Loucy (cell line): ENCODE measurements around the gene PTPRK.

ENCODE experiments used
- H2AFZ ChIP-seq: fragments of 200-600 bp; sonication (generic); 2 replicates; pipeline ENCODE4 v1.6.0; 2016; ENCODE audit warnings: antibody characterized with exemption, mild to moderate bottlenecking, low read length, moderate library complexity
- H3F3A ChIP-seq: fragments of 200-600 bp; 2 replicates; pipeline ENCODE4 v1.6.0; 2016; ENCODE audit warnings: antibody characterized with exemption, low read depth, mild to moderate bottlenecking
- H3K27me3 ChIP-seq: fragments of 200-600 bp; sonication (generic); 2 replicates; pipeline ENCODE4 v1.6.1; 2014; ENCODE audit warnings: low read length, mild to moderate bottlenecking; ENCODE audit not compliant: insufficient read depth, poor library complexity, severe bottlenecking
- H3K36me3 ChIP-seq: fragments of 200-600 bp; sonication (generic); 2 replicates; pipeline ENCODE4 v1.6.1; 2016; ENCODE audit warnings: low read length; ENCODE audit not compliant: insufficient read depth
- H3K4me1 ChIP-seq: fragments of 200-600 bp; sonication (generic); 2 replicates; pipeline ENCODE4 v1.5.1; 2014; ENCODE audit warnings: low read length, mild to moderate bottlenecking; ENCODE audit not compliant: insufficient read depth, poor library complexity, severe bottlenecking
- H3K4me2 ChIP-seq: fragments of 200-600 bp; sonication (generic); 2 replicates; pipeline ENCODE4 v1.6.0; 2014; ENCODE audit warnings: antibody characterized with exemption, low read length, low read depth, mild to moderate bottlenecking; ENCODE audit not compliant: poor library complexity, severe bottlenecking
- H3K4me3 ChIP-seq: fragments of 200-600 bp; sonication (generic); 2 replicates; pipeline ENCODE4 v1.5.1; 2014; ENCODE audit warnings: low read length, mild to moderate bottlenecking, mixed read lengths; ENCODE audit not compliant: poor library complexity, severe bottlenecking
- H3K79me2 ChIP-seq: fragments of 200-600 bp; sonication (generic); 2 replicates; pipeline ENCODE4 v1.6.1; 2014; ENCODE audit warnings: low read length; ENCODE audit not compliant: insufficient read depth
- H3K9ac ChIP-seq: fragments of 200-600 bp; sonication (generic); 2 replicates; pipeline ENCODE4 v1.6.0; 2014; ENCODE audit warnings: mild to moderate bottlenecking, low read depth, low read length, moderate library complexity; ENCODE audit not compliant: poor library complexity, severe bottlenecking
- H3K9me2 ChIP-seq: fragments of 200-600 bp; sonication (generic); replicated peaks from 2 replicates; pipeline ENCODE4 v1.6.1; 2016; ENCODE audit warnings: low read depth, low read length, mixed read lengths
- H3K9me3 ChIP-seq: fragments of 200-600 bp; sonication (generic); 2 replicates; pipeline ENCODE4 v1.6.1; 2014; ENCODE audit warnings: mild to moderate bottlenecking, antibody characterized with exemption, low read length, low read depth; ENCODE audit not compliant: insufficient read depth
- H4K20me1 ChIP-seq: fragments of 200-600 bp; sonication (generic); 2 replicates; pipeline ENCODE4 v1.6.0; 2014; ENCODE audit warnings: antibody characterized with exemption, low read length, mild to moderate bottlenecking; ENCODE audit not compliant: insufficient read depth, poor library complexity, severe bottlenecking
- EZH2phosphoT487 ChIP-seq: fragments of 200-600 bp; IDR thresholded peaks from 2 replicates; pipeline ENCODE4 v1.6.1; 2018; ENCODE audit warnings: antibody characterized with exemption, mild to moderate bottlenecking, moderate library complexity, borderline replicate concordance
- TF ChIP-seq, protein P1 (sequence below): fragments of 200-600 bp; sonication (generic); conservative IDR thresholded peaks from 2 replicates; pipeline ENCODE4 v1.5.1; 2014; ENCODE audit warnings: mild to moderate bottlenecking, antibody characterized with exemption, low read length

Gene PTPRK

DNA sequence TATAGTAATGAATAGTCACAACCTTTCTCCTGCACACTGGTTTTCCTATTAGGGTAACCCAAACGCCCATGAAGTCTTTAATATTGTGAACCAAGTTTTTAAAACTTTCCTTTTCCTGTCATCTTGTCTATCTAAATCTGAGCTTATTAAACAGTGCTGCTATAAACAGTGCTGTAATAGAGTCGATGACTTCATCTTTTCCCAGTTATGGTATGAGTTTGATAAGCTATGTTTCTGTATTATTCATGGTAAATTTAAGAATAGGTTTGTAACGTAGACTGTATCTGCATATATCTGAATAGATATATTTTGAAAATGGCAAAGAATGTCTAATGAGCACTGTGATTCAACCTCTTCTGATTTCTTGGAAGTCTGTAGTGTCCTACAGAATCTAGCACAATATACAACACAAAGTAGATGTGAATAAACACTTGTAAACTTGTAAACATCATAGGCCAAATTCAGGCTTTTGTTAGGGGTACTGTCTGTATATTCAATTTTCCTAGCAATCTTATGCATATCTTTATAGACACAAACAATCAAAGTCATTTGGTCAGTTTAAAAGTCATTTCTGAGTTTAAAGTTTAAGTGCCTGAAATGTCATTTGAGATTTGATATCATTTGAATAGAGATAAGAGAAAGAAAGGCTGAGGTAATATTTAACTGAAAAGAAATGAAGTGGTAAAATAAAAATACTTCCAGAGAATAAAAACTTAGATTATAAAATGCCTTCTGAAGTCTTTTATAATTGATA, 155.5 kb downstream of the PTPRK start:
- no peak for TF ChIP-seq EZH2phosphoT487
- TF ChIP-seq, protein P1, sequence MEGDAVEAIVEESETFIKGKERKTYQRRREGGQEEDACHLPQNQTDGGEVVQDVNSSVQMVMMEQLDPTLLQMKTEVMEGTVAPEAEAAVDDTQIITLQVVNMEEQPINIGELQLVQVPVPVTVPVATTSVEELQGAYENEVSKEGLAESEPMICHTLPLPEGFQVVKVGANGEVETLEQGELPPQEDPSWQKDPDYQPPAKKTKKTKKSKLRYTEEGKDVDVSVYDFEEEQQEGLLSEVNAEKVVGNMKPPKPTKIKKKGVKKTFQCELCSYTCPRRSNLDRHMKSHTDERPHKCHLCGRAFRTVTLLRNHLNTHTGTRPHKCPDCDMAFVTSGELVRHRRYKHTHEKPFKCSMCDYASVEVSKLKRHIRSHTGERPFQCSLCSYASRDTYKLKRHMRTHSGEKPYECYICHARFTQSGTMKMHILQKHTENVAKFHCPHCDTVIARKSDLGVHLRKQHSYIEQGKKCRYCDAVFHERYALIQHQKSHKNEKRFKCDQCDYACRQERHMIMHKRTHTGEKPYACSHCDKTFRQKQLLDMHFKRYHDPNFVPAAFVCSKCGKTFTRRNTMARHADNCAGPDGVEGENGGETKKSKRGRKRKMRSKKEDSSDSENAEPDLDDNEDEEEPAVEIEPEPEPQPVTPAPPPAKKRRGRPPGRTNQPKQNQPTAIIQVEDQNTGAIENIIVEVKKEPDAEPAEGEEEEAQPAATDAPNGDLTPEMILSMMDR: no peak
- H3K4me1 ChIP-seq: no peaks in the 10 kb centered on the region

DNA sequence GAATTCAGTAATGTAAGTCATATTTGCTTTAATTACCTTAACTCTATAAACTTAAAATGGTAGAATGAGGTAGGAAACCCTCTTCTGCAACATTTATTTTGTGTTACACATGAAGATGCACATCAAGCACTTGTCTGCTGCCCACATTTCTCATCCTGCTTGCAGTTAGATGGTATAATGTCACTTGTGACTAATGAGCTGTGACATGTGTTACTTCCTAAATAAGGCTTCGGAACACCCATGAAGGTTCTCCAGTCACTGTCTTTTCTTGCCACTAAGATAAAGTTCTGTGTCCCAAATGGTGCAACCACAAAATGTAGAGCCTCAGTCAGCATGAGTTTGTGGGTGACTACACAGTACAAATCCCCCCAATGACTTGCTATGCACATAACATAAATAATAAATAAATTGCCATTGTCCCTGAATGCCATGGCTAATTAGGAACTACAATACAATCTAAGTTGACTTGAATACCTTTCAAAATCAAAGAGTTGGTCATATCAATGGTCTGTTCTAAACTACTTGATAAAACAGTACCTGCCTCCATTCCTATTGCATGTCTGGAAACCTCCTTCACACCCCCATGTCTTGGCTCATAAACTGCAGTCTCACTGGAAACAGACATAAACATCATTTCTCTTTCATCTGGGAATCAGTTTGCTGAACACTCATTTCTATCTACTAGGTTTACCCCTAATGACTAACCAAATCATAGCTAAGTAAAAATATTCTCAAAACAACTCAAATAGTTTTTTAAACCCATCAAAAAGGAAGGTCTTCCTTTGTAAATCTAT, 157.2 kb downstream of the PTPRK start:
- Histone ChIP-seq H3K9ac (no peak overlapping the region), H3K4me2 (no peak overlapping the region), H2AFZ (no peak overlapping the region), H4K20me1 (no peaks in the 10 kb centered on the region), H3K4me1 (no peaks in the 10 kb centered on the region), H3K9me3 (no peaks in the 10 kb centered on the region), H3F3A (no peaks in the 10 kb centered on the region), H3K79me2 (no peaks in the 10 kb centered on the region), H3K27me3 (no peaks in the 10 kb centered on the region), H3K9me2 (no peaks in the 10 kb centered on the region), H3K4me3 (no peak overlapping the region), H3K36me3 (no peaks in the 10 kb centered on the region)
- TF ChIP-seq, protein P1: no peak
- TF ChIP-seq EZH2phosphoT487: no peak

More for the DNA sequence above, 155.5 kb downstream of the PTPRK start:
- no peaks in the 10 kb centered on the region for H3K9me3 ChIP-seq
- H2AFZ ChIP-seq: no peak overlapping the region
- no peaks in the 10 kb centered on the region for H3K27me3 ChIP-seq
- H3K9me2 ChIP-seq: no peaks in the 10 kb centered on the region
- no peaks in the 10 kb centered on the region for H3K79me2 ChIP-seq
- H4K20me1 ChIP-seq: no peaks in the 10 kb centered on the region
- no peak overlapping the region for H3K4me3 ChIP-seq
- H3F3A ChIP-seq: no peaks in the 10 kb centered on the region
- no peak overlapping the region for H3K4me2 ChIP-seq
- H3K9ac ChIP-seq: no peak overlapping the region
- H3K36me3 ChIP-seq: no peaks in the 10 kb centered on the region

DNA sequence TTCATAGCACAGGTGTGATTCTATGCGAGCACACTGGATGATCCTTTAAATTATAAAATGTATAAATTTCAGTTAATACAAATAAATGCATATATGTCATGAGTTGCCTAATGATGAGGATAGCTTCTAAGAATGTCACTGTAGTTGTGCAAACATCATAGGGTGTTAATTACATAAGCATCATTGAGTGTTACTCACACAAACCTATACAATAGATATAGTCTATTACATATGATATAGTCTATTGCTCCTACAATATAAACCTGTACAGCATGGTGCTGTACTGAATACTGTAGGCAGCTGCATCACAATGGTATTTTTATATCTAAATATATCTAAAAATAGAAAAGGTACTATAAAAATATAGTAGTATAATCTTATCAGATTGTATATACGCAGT, 159.0 kb downstream of the PTPRK start:
- H3F3A ChIP-seq: no peaks in the 10 kb centered on the region
- TF ChIP-seq, protein P1: no peak
- TF ChIP-seq EZH2phosphoT487: no peak
- H3K27me3 ChIP-seq: no peaks in the 10 kb centered on the region
- H3K79me2 ChIP-seq: no peaks in the 10 kb centered on the region
- H3K9me2 ChIP-seq: no peaks in the 10 kb centered on the region
- no peak overlapping the region for H3K4me3 ChIP-seq
- H2AFZ ChIP-seq: no peak overlapping the region
- no peaks in the 10 kb centered on the region for H3K4me1 ChIP-seq
- H3K9ac ChIP-seq: no peak overlapping the region
- no peak overlapping the region for H3K4me2 ChIP-seq
- H3K9me3 ChIP-seq: no peaks in the 10 kb centered on the region
- H3K36me3 ChIP-seq: no peaks in the 10 kb centered on the region
- no peaks in the 10 kb centered on the region for H4K20me1 ChIP-seq
